Kidney (tissue), 14 donors: Measurements from ENCODE around the gene PDGFD. TPM values are rescaled to one million over a fixed set of nuclear protein-coding genes. Genes with fewer than 3 reads are reported as not detected.

Source experiments
- DNase-seq, 5 donors: peaks; one replicate each; pipeline ENCODE4 v3.0.0-alpha.2; 2013 to 2020
- FAIRE-seq: peaks from 2 replicates; lab custom pipeline; 2012; peaks lifted over from hg19 to GRCh38; lab: Jason Lieb, UNC
- H3K27ac ChIP-seq, 2 donors: one replicate each; pipeline ENCODE4 v1.7.0; 2013; ENCODE audit warnings: low read depth in 2 of 2, low read length in 2 of 2, inconsistent platforms in 1 of 2
- H3K27me3 ChIP-seq: one replicate; pipeline ENCODE4 v1.7.1; 2013; ENCODE audit warnings: low read length, inconsistent platforms; ENCODE audit not compliant: control insufficient read depth, insufficient read depth
- H3K36me3 ChIP-seq, 3 donors: one replicate each; pipeline versions ENCODE4 v1.7.0 to v1.7.1; 2013; ENCODE audit warnings: low read length in 3 of 3, control low read depth in 1 of 3, inconsistent platforms in 1 of 3; ENCODE audit not compliant: insufficient read depth in 3 of 3, control insufficient read depth in 2 of 3
- H3K4me1 ChIP-seq, 3 donors: one replicate each; pipeline versions ENCODE4 v1.7.0 to v1.7.1; 2013; ENCODE audit warnings: low read length in 3 of 3, inconsistent platforms in 1 of 3, low read depth in 1 of 3; ENCODE audit not compliant: control insufficient read depth in 2 of 3, insufficient read depth in 2 of 3
- H3K4me3 ChIP-seq, 3 donors: one replicate each; pipeline versions ENCODE4 v1.7.0 to v1.8.1; 2013; ENCODE audit warnings: low read length in 3 of 3, control low read depth in 1 of 3, inconsistent platforms in 1 of 3
- H3K9ac ChIP-seq, 3 donors: one replicate each; pipeline versions ENCODE4 v1.7.0 to v1.7.1; 2013; ENCODE audit warnings: low read length in 3 of 3, control low read depth in 1 of 3, inconsistent platforms in 1 of 3
- H3K9me3 ChIP-seq, 3 donors: one replicate each; pipeline versions ENCODE4 v1.7.0 to v1.7.1; 2013; ENCODE audit warnings: low read length in 3 of 3, control low read depth in 1 of 3, inconsistent platforms in 1 of 3; ENCODE audit not compliant: control insufficient read depth in 2 of 3, insufficient read depth in 1 of 3
- CTCF ChIP-seq: IDR thresholded peaks from 3 replicates; pipeline ENCODE4 v1.5.1; 2012; ENCODE audit warnings: mild to moderate bottlenecking, moderate library complexity, borderline replicate concordance; ENCODE audit not compliant: insufficient read depth; ENCODE audit errors: extremely low read depth
- intact Hi-C: fragments of 100-400 bp; cut with DNase I; formaldehyde crosslinking; loops from one replicate; pipeline ENCODE4 v1.11.1; 2022
- polyA plus RNA-seq: library from polyadenylated mRNA; stranded (reverse); fragments of 350-450 nt; fragmentation: Illumina TruSeq; extraction: RNeasy Lipid Tissue Mini Kit (QIAGEN cat#74804); gene quantifications from one replicate; pipeline ENCODE4 v1.2.3, GENCODE V29; 2014; ENCODE audit warnings: low read depth, low replicate concordance; ENCODE audit not compliant: insufficient read depth
- total RNA-seq: library from RNA; stranded (reverse); fragmentation: NEBNext Ultra II Directional; extraction: Animal tissue kit (Norgen Biotek cat#: 25700); gene quantifications from one replicate; pipeline ENCODE4 v1.2.1, GENCODE V29; 2021
- donor health status: control.
- donor health status: control.
- donor health status: control.
- donor health status: control.
- donor health status: control.
- donor health status: DM: yes; HTN: yes; CAD: no.
- donor health status: Normal renal cell carcinoma (clear cell type).

Gene PDGFD
- total and polyA plus RNA-seq, 2 donors from 2014 or later = 5.3 to 12.2 TPM

GRCh38 chr11:103880968-103881367 is 283.0 kb downstream of the PDGFD start:
- no peaks in the 10 kb centered on the region for H3K9me3 ChIP-seq
- TF ChIP-seq CTCF = no peak
- no peaks in the 10 kb centered on the region for H3K27me3 ChIP-seq
- no peak for FAIRE-seq
- H3K36me3 ChIP-seq = no peaks in the 10 kb centered on the region
- no peak overlapping the region for H3K27ac ChIP-seq
- DNase-seq = no peak
- intact Hi-C loops = no loop called here
- no peak overlapping the region for H3K9ac ChIP-seq
- H3K4me1 ChIP-seq = no peaks in the 10 kb centered on the region
- no peak overlapping the region for H3K4me3 ChIP-seq

- FAIRE-seq = no peak
- Histone ChIP-seq H3K36me3 (no peaks in the 10 kb centered on the region), H3K9ac (no peak overlapping the region), H3K9me3 (no peaks in the 10 kb centered on the region), H3K4me3 (no peak overlapping the region), H3K4me1 (no peaks in the 10 kb centered on the region), H3K27me3 (no peaks in the 10 kb centered on the region), H3K27ac (no peak overlapping the region)
- DNase-seq = no peak
- intact Hi-C loops = no loop called here
- TF ChIP-seq CTCF = no peak
Observed at GRCh38 chr11:103878646-103879045, 285.3 kb downstream of the PDGFD start.

GRCh38 chr11:103877221-103877620 is 286.7 kb downstream of the PDGFD start:
- H3K4me3 ChIP-seq = no peak overlapping the region
- FAIRE-seq = no peak
- H3K27me3 ChIP-seq = no peaks in the 10 kb centered on the region
- DNase-seq = no peak
- H3K9ac ChIP-seq = no peak overlapping the region
- no peaks in the 10 kb centered on the region for H3K36me3 ChIP-seq
- intact Hi-C loops = no loop called here
- no peak overlapping the region for H3K27ac ChIP-seq
- H3K4me1 ChIP-seq = peaks cover 0 to 1% (median 0%) of the 10 kb centered on the region in 3 donors
- no peaks in the 10 kb centered on the region for H3K9me3 ChIP-seq
- TF ChIP-seq CTCF = no peak

DNA sequence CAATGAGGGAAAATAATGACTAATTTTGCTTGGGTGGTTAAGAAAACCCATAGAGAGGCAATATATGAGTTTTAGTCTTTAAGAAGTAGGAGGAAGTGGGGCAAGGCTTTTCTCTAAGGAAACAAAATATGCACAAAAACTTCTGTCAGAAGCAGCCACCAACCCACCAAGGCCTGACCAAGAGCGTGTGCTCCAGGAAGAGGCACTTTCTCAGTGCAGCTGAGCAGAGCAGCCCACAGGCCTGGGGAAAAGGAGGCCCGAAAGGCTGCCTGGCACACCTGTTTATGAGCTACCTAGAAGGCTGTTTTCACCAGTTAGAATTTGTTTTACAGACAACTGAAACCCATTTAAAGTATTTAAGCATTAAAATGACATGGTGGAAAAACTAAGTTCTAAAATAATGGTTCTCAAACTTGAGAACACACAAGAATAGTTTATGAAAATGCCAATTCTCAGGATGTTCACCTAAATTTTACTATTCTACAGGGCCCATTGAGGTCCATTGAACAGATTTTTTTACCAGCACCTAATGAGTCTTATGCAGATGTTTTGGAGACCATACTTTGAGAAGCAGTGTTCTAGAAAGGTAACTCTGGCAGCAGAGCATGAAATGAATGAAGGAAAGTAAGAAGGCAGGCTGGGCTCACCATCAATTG is 288.0 kb downstream of the PDGFD start:
- no peak for TF ChIP-seq CTCF
- no peaks in the 10 kb centered on the region for H3K36me3 ChIP-seq
- H3K9ac ChIP-seq = no peak overlapping the region
- peaks cover 0 to 2% (median 0%) of the 10 kb centered on the region in 3 donors for H3K4me1 ChIP-seq
- intact Hi-C loops = no loop called here
- no peak overlapping the region for H3K27ac ChIP-seq
- DNase-seq = no peak
- no peaks in the 10 kb centered on the region for H3K27me3 ChIP-seq
- FAIRE-seq = no peak
- H3K9me3 ChIP-seq = no peaks in the 10 kb centered on the region
- H3K4me3 ChIP-seq = no peak overlapping the region
